WTC11 (cell line): Measurements from ENCODE around the gene OR6A2. TPM values are rescaled to one million over a fixed set of nuclear protein-coding genes. Genes with fewer than 3 reads are reported as not detected.

Experiments
- ATAC-seq: fragments of 200-7000 bp; cut with Tn5 transposase; 2 replicates; pipeline ENCODE4 v1.10.0; 2021; ENCODE audit warnings: mild to moderate bottlenecking, moderate library complexity
- CTCF ChIA-PET: fragments of 300-600 bp; sonication (Branson Sonifier 250); formaldehyde crosslinking; loops from one replicate; lab custom pipeline; 2021; ENCODE audit warnings: antibody characterized with exemption; lab: Charles Lee
- POLR2A ChIA-PET: fragments of 350-600 bp; sonication (Branson Sonifier 250); formaldehyde crosslinking; loops from one replicate; lab custom pipeline; 2021; ENCODE audit warnings: antibody characterized with exemption; lab: Charles Lee
- DNase-seq: peaks from one replicate; pipeline ENCODE4 v3.0.0; 2021; ENCODE audit warnings: low spot score
- H3K27ac Mint-ChIP-seq: 2 replicates; pipeline ENCODE4 v1.8.0; 2021; ENCODE audit warnings: mixed read lengths
- H3K27me3 Mint-ChIP-seq: 2 replicates; pipeline ENCODE4 v1.8.0; 2021; ENCODE audit warnings: low read depth, mild to moderate bottlenecking, moderate library complexity, mixed read lengths
- H3K36me3 Mint-ChIP-seq: 2 replicates; pipeline ENCODE4 v1.8.0; 2021; ENCODE audit warnings: mixed read lengths
- H3K4me1 Mint-ChIP-seq: 2 replicates; pipeline ENCODE4 v1.8.0; 2022; ENCODE audit warnings: mixed read lengths
- H3K4me3 Mint-ChIP-seq: 2 replicates; pipeline ENCODE4 v1.8.0; 2021; ENCODE audit warnings: mild to moderate bottlenecking, moderate library complexity, mixed read lengths
- H3K9me3 Mint-ChIP-seq: 2 replicates; pipeline ENCODE4 v1.8.0; 2021; ENCODE audit warnings: mixed read lengths
- AFF4 ChIP-seq: sonication (generic); formaldehyde crosslinking; IDR thresholded peaks from 2 replicates; pipeline ENCODE4 v1.8.1; 2023; ENCODE audit warnings: mild to moderate bottlenecking, missing genetic modification reagents, borderline replicate concordance
- CBFB ChIP-seq: sonication (generic); formaldehyde crosslinking; IDR thresholded peaks from 2 replicates; pipeline ENCODE4 v1.8.1; 2022; ENCODE audit warnings: mild to moderate bottlenecking, low read depth, missing genetic modification reagents
- CREB1 ChIP-seq: sonication (generic); formaldehyde crosslinking; IDR thresholded peaks from 2 replicates; pipeline ENCODE4 v1.8.0; 2023; ENCODE audit warnings: mild to moderate bottlenecking, missing genetic modification reagents
- ELF4 ChIP-seq: sonication (generic); formaldehyde crosslinking; IDR thresholded peaks from 2 replicates; pipeline ENCODE4 v1.8.1; 2022; ENCODE audit warnings: low read depth, mild to moderate bottlenecking, moderate library complexity, missing genetic modification reagents
- IRF2 ChIP-seq: sonication (generic); formaldehyde crosslinking; IDR thresholded peaks from 2 replicates; pipeline ENCODE4 v1.8.0; 2022; ENCODE audit warnings: low read depth, missing genetic modification reagents, borderline replicate concordance
- JUN ChIP-seq: sonication (generic); formaldehyde crosslinking; IDR thresholded peaks from 2 replicates; pipeline ENCODE4 v1.8.0; 2023; ENCODE audit warnings: mild to moderate bottlenecking, missing genetic modification reagents
- NFATC4 ChIP-seq: fragments of 250-450 bp; sonication (Bioruptor Pico); IDR thresholded peaks from 2 replicates; pipeline ENCODE4 v1.9.0; 2021; ENCODE audit warnings: mild to moderate bottlenecking
- NR3C1 ChIP-seq: sonication (generic); formaldehyde crosslinking; conservative IDR thresholded peaks from 2 replicates; pipeline ENCODE4 v1.8.1; 2023; ENCODE audit warnings: low read depth, mild to moderate bottlenecking, missing genetic modification reagents
- SMAD3 ChIP-seq: sonication (generic); formaldehyde crosslinking; IDR thresholded peaks from 2 replicates; pipeline ENCODE4 v1.8.0; 2022; ENCODE audit warnings: missing genetic modification reagents, mild to moderate bottlenecking, borderline replicate concordance
- TP53 ChIP-seq: sonication (generic); formaldehyde crosslinking; IDR thresholded peaks from 2 replicates; pipeline ENCODE4 v1.8.1; 2023; ENCODE audit warnings: mild to moderate bottlenecking, missing genetic modification reagents
- ZNF219 ChIP-seq: sonication (generic); formaldehyde crosslinking; IDR thresholded peaks from 2 replicates; pipeline ENCODE4 v1.8.0; 2023; ENCODE audit warnings: missing genetic modification reagents, mild to moderate bottlenecking, borderline replicate concordance
- ZNF263 ChIP-seq: sonication (generic); formaldehyde crosslinking; IDR thresholded peaks from 2 replicates; pipeline ENCODE4 v1.8.1; 2022; ENCODE audit warnings: low read depth, mild to moderate bottlenecking, moderate library complexity, missing genetic modification reagents
- ZNF396 ChIP-seq: fragments of 250-450 bp; sonication (Bioruptor Pico); IDR thresholded peaks from 2 replicates; pipeline ENCODE4 v1.8.0; 2021; ENCODE audit warnings: mild to moderate bottlenecking, moderate library complexity, borderline replicate concordance
- ZNF671 ChIP-seq: fragments of 250-450 bp; sonication (Bioruptor Pico); IDR thresholded peaks from 2 replicates; pipeline ENCODE4 v1.8.0; 2021; ENCODE audit warnings: mild to moderate bottlenecking
- ZSCAN18 ChIP-seq: fragments of 250-450 bp; sonication (Bioruptor Pico); IDR thresholded peaks from 2 replicates; pipeline ENCODE4 v2.1.2; 2022; ENCODE audit warnings: mild to moderate bottlenecking, moderate library complexity
- total RNA-seq: library from RNA; stranded (reverse); gene quantifications from 3 replicates; pipeline ENCODE4 v1.2.3, GENCODE V29; 2021
- TF ChIP-seq, protein P1 (sequence below): sonication (generic); formaldehyde crosslinking; IDR thresholded peaks from 2 replicates; pipeline ENCODE4 v1.8.0; 2023; ENCODE audit warnings: missing genetic modification reagents
- TF ChIP-seq, protein P2 (sequence below): fragments of 250-450 bp; sonication (Bioruptor Pico); IDR thresholded peaks from 2 replicates; pipeline ENCODE4 v1.9.0; 2021; ENCODE audit warnings: mild to moderate bottlenecking, borderline replicate concordance
- TF ChIP-seq, protein P3 (sequence below): sonication (generic); formaldehyde crosslinking; IDR thresholded peaks from 2 replicates; pipeline ENCODE4 v1.8.1; 2022; ENCODE audit warnings: mild to moderate bottlenecking, missing genetic modification reagents, moderate library complexity, borderline replicate concordance
- TF ChIP-seq, protein P4 (sequence below): sonication (generic); formaldehyde crosslinking; IDR thresholded peaks from 2 replicates; pipeline ENCODE4 v1.8.1; 2022; ENCODE audit warnings: missing genetic modification reagents, borderline replicate concordance

Gene OR6A2
- total RNA-seq, 1 experiment from 2014 or later = 0.07 TPM

- TF ChIP-seq, protein P1, sequence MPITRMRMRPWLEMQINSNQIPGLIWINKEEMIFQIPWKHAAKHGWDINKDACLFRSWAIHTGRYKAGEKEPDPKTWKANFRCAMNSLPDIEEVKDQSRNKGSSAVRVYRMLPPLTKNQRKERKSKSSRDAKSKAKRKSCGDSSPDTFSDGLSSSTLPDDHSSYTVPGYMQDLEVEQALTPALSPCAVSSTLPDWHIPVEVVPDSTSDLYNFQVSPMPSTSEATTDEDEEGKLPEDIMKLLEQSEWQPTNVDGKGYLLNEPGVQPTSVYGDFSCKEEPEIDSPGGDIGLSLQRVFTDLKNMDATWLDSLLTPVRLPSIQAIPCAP (CRISPR knock-in tag) = no peak
- TF ChIP-seq ZSCAN18 (CRISPR knock-in tag) (no peak), IRF2 (CRISPR knock-in tag) (no peak), JUN (no peak), CREB1 (no peak), ZNF671 (no peak), ZNF396 (CRISPR knock-in tag) (no peak), ELF4 (CRISPR knock-in tag) (no peak)
- TF ChIP-seq, protein P2, sequence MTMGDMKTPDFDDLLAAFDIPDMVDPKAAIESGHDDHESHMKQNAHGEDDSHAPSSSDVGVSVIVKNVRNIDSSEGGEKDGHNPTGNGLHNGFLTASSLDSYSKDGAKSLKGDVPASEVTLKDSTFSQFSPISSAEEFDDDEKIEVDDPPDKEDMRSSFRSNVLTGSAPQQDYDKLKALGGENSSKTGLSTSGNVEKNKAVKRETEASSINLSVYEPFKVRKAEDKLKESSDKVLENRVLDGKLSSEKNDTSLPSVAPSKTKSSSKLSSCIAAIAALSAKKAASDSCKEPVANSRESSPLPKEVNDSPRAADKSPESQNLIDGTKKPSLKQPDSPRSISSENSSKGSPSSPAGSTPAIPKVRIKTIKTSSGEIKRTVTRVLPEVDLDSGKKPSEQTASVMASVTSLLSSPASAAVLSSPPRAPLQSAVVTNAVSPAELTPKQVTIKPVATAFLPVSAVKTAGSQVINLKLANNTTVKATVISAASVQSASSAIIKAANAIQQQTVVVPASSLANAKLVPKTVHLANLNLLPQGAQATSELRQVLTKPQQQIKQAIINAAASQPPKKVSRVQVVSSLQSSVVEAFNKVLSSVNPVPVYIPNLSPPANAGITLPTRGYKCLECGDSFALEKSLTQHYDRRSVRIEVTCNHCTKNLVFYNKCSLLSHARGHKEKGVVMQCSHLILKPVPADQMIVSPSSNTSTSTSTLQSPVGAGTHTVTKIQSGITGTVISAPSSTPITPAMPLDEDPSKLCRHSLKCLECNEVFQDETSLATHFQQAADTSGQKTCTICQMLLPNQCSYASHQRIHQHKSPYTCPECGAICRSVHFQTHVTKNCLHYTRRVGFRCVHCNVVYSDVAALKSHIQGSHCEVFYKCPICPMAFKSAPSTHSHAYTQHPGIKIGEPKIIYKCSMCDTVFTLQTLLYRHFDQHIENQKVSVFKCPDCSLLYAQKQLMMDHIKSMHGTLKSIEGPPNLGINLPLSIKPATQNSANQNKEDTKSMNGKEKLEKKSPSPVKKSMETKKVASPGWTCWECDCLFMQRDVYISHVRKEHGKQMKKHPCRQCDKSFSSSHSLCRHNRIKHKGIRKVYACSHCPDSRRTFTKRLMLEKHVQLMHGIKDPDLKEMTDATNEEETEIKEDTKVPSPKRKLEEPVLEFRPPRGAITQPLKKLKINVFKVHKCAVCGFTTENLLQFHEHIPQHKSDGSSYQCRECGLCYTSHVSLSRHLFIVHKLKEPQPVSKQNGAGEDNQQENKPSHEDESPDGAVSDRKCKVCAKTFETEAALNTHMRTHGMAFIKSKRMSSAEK (CRISPR knock-in tag) = no peak
- TF ChIP-seq, all 79 proteins: peak for 0
Measured at GRCh38 chr11:6747097-6747668, 52.3 kb downstream of the OR6A2 start (continued).

GRCh38 chr11:6746626-6747025, 52.9 kb downstream of the OR6A2 start:
- ATAC-seq (no peak), DNase-seq (no peak)
- Mint-ChIP-seq H3K36me3 (no peaks in the 10 kb centered on the region), H3K4me1 (no peaks in the 10 kb centered on the region), H3K27me3 (peaks cover 2% of the 10 kb centered on the region; the same call in 1 of the 2 replicates), H3K9me3 (no peaks in the 10 kb centered on the region), H3K27ac (no peak overlapping the region), H3K4me3 (no peak overlapping the region)
- CTCF ChIA-PET = interaction anchor here (1.0 to 4.1 kb wide), 3 partner anchors 9 to 40 kb away, joined by 3 to 55 read pairs (median 10); no protein-coding TSS in a partner anchor
- POLR2A ChIA-PET = no interaction called here
- no peak for TF ChIP-seq ELF4 (CRISPR knock-in tag)
- no peak for TF ChIP-seq SMAD3 (CRISPR knock-in tag)
- no peak for TF ChIP-seq AFF4
- TF ChIP-seq TP53 (CRISPR knock-in tag) = no peak
- TF ChIP-seq NFATC4 = no peak
- TF ChIP-seq NR3C1 (CRISPR knock-in tag) = no peak
- TF ChIP-seq ZNF219 (CRISPR knock-in tag) = no peak
- TF ChIP-seq ZNF263 = no peak
- TF ChIP-seq, protein P3, sequence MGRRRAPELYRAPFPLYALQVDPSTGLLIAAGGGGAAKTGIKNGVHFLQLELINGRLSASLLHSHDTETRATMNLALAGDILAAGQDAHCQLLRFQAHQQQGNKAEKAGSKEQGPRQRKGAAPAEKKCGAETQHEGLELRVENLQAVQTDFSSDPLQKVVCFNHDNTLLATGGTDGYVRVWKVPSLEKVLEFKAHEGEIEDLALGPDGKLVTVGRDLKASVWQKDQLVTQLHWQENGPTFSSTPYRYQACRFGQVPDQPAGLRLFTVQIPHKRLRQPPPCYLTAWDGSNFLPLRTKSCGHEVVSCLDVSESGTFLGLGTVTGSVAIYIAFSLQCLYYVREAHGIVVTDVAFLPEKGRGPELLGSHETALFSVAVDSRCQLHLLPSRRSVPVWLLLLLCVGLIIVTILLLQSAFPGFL (CRISPR knock-in tag) = no peak
- no peak for TF ChIP-seq CREB1
- no peak for TF ChIP-seq CBFB (CRISPR knock-in tag)
- TF ChIP-seq, protein P4, sequence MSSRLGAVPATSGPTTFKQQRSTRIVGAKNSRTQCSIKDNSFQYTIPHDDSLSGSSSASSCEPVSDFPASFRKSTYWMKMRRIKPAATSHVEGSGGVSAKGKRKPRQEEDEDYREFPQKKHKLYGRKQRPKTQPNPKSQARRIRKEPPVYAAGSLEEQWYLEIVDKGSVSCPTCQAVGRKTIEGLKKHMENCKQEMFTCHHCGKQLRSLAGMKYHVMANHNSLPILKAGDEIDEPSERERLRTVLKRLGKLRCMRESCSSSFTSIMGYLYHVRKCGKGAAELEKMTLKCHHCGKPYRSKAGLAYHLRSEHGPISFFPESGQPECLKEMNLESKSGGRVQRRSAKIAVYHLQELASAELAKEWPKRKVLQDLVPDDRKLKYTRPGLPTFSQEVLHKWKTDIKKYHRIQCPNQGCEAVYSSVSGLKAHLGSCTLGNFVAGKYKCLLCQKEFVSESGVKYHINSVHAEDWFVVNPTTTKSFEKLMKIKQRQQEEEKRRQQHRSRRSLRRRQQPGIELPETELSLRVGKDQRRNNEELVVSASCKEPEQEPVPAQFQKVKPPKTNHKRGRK (CRISPR knock-in tag) = no peak
